ENCODE data around the gene RPTOR.
A peak's percentile ranks its signal among the peaks of the same experiment; 100 is the strongest.

RPTOR gene

GRCh38 chr17:80886641-80887573 lies 342.3 kb downstream of the RPTOR start:
- DNase-seq (ENCODE audit: insufficient read length, low spot score): no peak
- no peak for FAIRE-seq
- TF ChIP-seq POLR2A (IDR thresholded peaks at IDR 0.05; ENCODE audit: low read depth, low read length): no peak

- FAIRE-seq (no peak), DNase-seq (ENCODE audit: insufficient read length, low spot score) (no peak)
- no peak for TF ChIP-seq POLR2A (IDR thresholded peaks at IDR 0.05; ENCODE audit: low read depth, low read length)
Measured at GRCh38 chr17:80887639-80888175, 343.1 kb downstream of the RPTOR start.

GRCh38 chr17:80888276-80889160 lies 343.9 kb downstream of the RPTOR start:
- FAIRE-seq: no peak
- no peak for DNase-seq (ENCODE audit: insufficient read length, low spot score)
- no peak for TF ChIP-seq POLR2A (IDR thresholded peaks at IDR 0.05; ENCODE audit: low read depth, low read length)

- no peak for TF ChIP-seq POLR2A (IDR thresholded peaks at IDR 0.05; ENCODE audit: low read depth, low read length)
- FAIRE-seq (no peak), DNase-seq (ENCODE audit: insufficient read length, low spot score) (no peak)
Measured at GRCh38 chr17:80889231-80890195, 344.9 kb downstream of the RPTOR start.

GRCh38 chr17:80890196-80890920 lies 345.7 kb downstream of the RPTOR start:
- FAIRE-seq (no peak), DNase-seq (ENCODE audit: insufficient read length, low spot score) (no peak)
- no peak for TF ChIP-seq POLR2A (IDR thresholded peaks at IDR 0.05; ENCODE audit: low read depth, low read length)

DNA sequence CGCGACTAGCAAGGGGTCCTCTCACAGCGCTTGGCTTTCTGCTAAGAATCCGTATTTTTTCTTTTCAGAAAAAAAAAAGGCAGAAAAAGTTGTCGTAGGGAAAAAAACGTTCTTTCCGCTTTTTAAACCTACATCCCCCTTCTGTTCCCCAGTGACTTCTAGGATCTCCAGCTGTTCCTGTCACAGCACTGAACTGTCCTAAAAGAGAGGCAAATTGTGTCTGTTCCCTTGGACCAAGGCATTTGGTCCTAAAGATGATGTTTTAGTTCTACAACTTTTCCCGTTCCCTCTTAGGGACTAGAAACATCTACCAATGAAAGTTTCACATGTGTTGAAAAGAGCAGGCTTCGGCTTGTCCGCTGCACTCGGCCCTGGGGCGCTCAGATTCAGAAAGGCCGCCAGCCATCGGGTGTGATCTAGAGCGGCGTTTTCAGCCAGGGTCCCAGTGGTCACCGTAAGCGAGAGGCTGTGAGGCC lies 346.3 kb downstream of the RPTOR start:
- TF ChIP-seq POLR2A (IDR thresholded peaks at IDR 0.05; ENCODE audit: low read depth, low read length): no peak
- no peak for DNase-seq (ENCODE audit: insufficient read length, low spot score)
- no peak for FAIRE-seq

- DNase-seq (ENCODE audit: insufficient read length, low spot score): peak; percentile 95
- peak; percentile 46 for TF ChIP-seq POLR2A (IDR thresholded peaks at IDR 0.05; ENCODE audit: low read depth, low read length)
- no peak for FAIRE-seq
Measured at GRCh38 chr17:80891397-80892018, 346.9 kb downstream of the RPTOR start.

- FAIRE-seq (peak; percentile 15), DNase-seq (ENCODE audit: insufficient read length, low spot score) (peak; percentile 95)
- peak; percentile 63 for TF ChIP-seq POLR2A (IDR thresholded peaks at IDR 0.05; ENCODE audit: low read depth, low read length)
Measured at GRCh38 chr17:80892019-80892855, 347.6 kb downstream of the RPTOR start.

DNA sequence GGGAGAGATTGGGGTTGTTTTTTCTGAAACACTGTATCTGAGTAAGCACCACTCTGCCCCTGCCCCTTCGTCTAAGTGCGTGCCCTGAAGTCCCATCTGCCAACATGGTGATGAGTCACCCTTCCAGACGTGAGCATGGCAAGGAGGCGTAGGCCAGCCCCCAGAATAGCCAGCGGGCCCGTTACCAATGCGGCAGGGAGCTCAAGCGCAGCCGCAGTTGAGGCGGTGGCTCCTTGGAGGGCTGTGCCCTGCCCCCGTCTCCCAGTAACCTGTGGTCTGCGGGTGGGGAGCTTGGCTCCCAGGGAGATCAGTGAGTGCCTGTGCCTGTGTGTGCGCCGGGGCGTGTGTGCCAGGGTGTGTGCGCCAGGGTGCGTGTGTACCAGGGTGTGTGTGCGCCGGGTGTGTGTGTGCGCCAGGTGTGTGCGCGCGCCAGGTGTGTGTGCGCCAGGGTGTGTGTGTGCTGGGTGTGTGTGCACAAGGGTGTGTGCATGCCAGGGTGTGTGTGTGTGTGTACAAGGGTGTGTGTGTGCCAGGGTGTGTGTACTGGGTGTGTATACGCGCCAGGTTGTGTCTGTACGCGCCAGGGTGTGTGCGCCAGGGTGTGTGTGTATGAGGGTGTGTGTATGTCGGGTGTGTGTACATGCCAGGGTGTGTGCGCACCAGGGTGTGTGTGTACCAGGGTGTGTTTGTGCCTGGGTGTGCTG lies 348.4 kb downstream of the RPTOR start:
- TF ChIP-seq POLR2A (IDR thresholded peaks at IDR 0.05; ENCODE audit: low read depth, low read length): peak; percentile 10; the same call in 1 of the 2 replicates
- FAIRE-seq: no peak
- peak; percentile 99 for DNase-seq (ENCODE audit: insufficient read length, low spot score)

DNA sequence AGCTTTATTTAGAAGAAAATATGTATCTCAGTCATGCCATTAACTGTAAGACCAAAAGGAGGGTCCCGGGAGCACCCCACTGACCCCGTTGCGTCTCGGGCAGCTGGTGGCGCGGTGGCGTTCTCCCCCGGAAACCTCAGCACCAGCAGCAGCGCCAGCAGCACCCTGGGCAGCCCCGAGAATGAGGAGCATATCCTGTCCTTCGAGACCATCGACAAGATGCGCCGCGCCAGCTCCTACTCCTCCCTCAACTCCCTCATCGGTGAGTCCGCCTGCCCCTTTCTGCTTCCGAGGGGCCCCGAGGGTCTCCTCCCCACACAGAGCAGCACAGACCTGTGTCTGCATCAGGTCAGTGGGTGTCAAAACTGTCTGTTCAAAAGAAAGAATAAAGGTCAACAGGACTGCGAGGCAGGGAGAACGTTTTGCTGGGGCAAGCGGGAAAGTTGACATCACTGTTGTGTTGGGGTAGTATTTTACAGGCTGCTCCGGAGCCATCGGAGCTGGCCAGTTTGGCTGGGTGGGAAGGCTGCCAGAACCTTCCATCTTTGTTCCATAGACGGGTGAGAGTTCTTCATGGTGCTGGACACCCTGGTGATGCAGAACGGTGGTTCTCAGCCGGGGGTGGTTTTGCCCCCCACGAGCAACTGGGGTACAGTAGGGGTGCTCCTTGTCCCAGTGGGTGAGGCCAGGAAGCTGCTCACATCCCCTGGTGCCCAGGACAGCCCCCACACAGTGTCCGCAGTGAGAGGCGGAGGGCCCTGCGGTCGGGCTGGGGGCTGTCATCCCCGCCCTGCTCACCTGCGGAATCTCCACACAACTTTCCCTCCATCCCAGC lies 349.2 kb downstream of the RPTOR start:
- no peak for FAIRE-seq
- no peak for DNase-seq (ENCODE audit: insufficient read length, low spot score)
- TF ChIP-seq POLR2A (IDR thresholded peaks at IDR 0.05; ENCODE audit: low read depth, low read length): no peak
